Endothelial cell (in vitro differentiated cells): ENCODE results near the gene CRIP3. TPM values are rescaled to one million over a fixed set of nuclear protein-coding genes. Genes with fewer than 3 reads are reported as not detected.
A peak's percentile ranks its signal among the peaks of the same experiment; 100 is the strongest.

Experiments used
- DNase-seq: peaks from one replicate; pipeline ENCODE4 v3.0.0; 2021; ENCODE audit warnings: low spot score
- H3K27ac Mint-ChIP-seq: one replicate; pipeline ENCODE4 v1.8.0; 2021; ENCODE audit warnings: mixed read lengths, inconsistent platforms; ENCODE audit not compliant: unreplicated experiment
- H3K27me3 Mint-ChIP-seq: one replicate; pipeline ENCODE4 v1.8.0; 2021; ENCODE audit warnings: mild to moderate bottlenecking, moderate library complexity, mixed read lengths, inconsistent platforms; ENCODE audit not compliant: unreplicated experiment
- H3K36me3 Mint-ChIP-seq: one replicate; pipeline ENCODE4 v1.8.0; 2021; ENCODE audit warnings: mild to moderate bottlenecking, low read depth, mixed read lengths, inconsistent platforms; ENCODE audit not compliant: unreplicated experiment
- H3K4me1 Mint-ChIP-seq: one replicate; pipeline ENCODE4 v1.8.0; 2021; ENCODE audit warnings: mild to moderate bottlenecking, mixed read lengths, inconsistent platforms; ENCODE audit not compliant: unreplicated experiment
- H3K4me3 Mint-ChIP-seq: one replicate; pipeline ENCODE4 v1.8.0; 2021; ENCODE audit warnings: mild to moderate bottlenecking, mixed read lengths, inconsistent platforms; ENCODE audit not compliant: unreplicated experiment
- H3K9me3 Mint-ChIP-seq: one replicate; pipeline ENCODE4 v1.8.0; 2021; ENCODE audit warnings: mixed read lengths, inconsistent platforms; ENCODE audit not compliant: unreplicated experiment
- CTCF ChIP-seq: fragments of 200-600 bp; sonication (generic); IDR thresholded peaks from one replicate; pipeline ENCODE4 v1.5.0; 2021; ENCODE audit warnings: antibody characterized with exemption; ENCODE audit not compliant: unreplicated experiment
- total RNA-seq: library from RNA; stranded (reverse); fragmentation: NEBNext Ultra II Directional; extraction: Animal tissue kit (Norgen Biotek cat#: 25700); gene quantifications from one replicate; pipeline ENCODE4 v1.2.1, GENCODE V29; 2021; ENCODE audit not compliant: unreplicated experiment

CRIP3 gene
- total RNA-seq, 1 donor from 2014 or later = 1.1 TPM

- no peaks in the 10 kb centered on the region for H3K9me3 Mint-ChIP-seq
- TF ChIP-seq CTCF = no peak
- H3K27ac Mint-ChIP-seq = no peak overlapping the region
- H3K36me3 Mint-ChIP-seq = no peaks in the 10 kb centered on the region
- no peak for DNase-seq
- H3K27me3 Mint-ChIP-seq = peaks cover 11% of the 10 kb centered on the region
- peaks cover 8% of the 10 kb centered on the region for H3K4me1 Mint-ChIP-seq
- no peak overlapping the region for H3K4me3 Mint-ChIP-seq
Measured at GRCh38 chr6:43258807-43259686, 49.6 kb downstream of the CRIP3 start.

- Mint-ChIP-seq H3K36me3 (no peaks in the 10 kb centered on the region), H3K27ac (peak overlapping the region; percentile 61), H3K4me1 (peaks cover 8% of the 10 kb centered on the region), H3K9me3 (no peaks in the 10 kb centered on the region), H3K27me3 (peaks cover 7% of the 10 kb centered on the region), H3K4me3 (no peak overlapping the region)
- no peak for DNase-seq
- TF ChIP-seq CTCF = no peak
Measured at GRCh38 chr6:43258180-43258579, 50.4 kb downstream of the CRIP3 start.

GRCh38 chr6:43257367-43258145, 51.1 kb downstream of the CRIP3 start:
- H3K27ac Mint-ChIP-seq = peak overlapping the region; percentile 61
- H3K4me1 Mint-ChIP-seq = peaks cover 8% of the 10 kb centered on the region
- peaks cover 9% of the 10 kb centered on the region for H3K27me3 Mint-ChIP-seq
- H3K36me3 Mint-ChIP-seq = no peaks in the 10 kb centered on the region
- H3K9me3 Mint-ChIP-seq = no peaks in the 10 kb centered on the region
- TF ChIP-seq CTCF = no peak
- no peak for DNase-seq
- H3K4me3 Mint-ChIP-seq = no peak overlapping the region

- H3K4me3 Mint-ChIP-seq = no peak overlapping the region
- peaks cover 9% of the 10 kb centered on the region for H3K27me3 Mint-ChIP-seq
- H3K4me1 Mint-ChIP-seq = peaks cover 3% of the 10 kb centered on the region
- no peak overlapping the region for H3K27ac Mint-ChIP-seq
- H3K9me3 Mint-ChIP-seq = no peaks in the 10 kb centered on the region
- DNase-seq = no peak
- TF ChIP-seq CTCF = no peak
- H3K36me3 Mint-ChIP-seq = no peaks in the 10 kb centered on the region
Measured at GRCh38 chr6:43256670-43257366, 51.8 kb downstream of the CRIP3 start.

Other genes starting within 250 kb of the CRIP3 start
- 39.7 TPM for gene MRPL2, start 249.4 kb downstream of the CRIP3 start, total RNA-seq
- 41.4 TPM for gene KLC4, start 249.2 kb downstream of the CRIP3 start, total RNA-seq
- 208 TPM for gene PTK7, start 232.5 kb downstream of the CRIP3 start, total RNA-seq
- gene SRF, start 137.6 kb downstream of the CRIP3 start, total RNA-seq = 31.3 TPM
- 55.4 TPM for gene CUL9, start 126.6 kb downstream of the CRIP3 start, total RNA-seq
- gene DNPH1, start 79.3 kb downstream of the CRIP3 start, total RNA-seq = 4.5 TPM
- gene TTBK1, start 65.3 kb downstream of the CRIP3 start, total RNA-seq = 1.0 TPM
- gene SLC22A7, start 10.6 kb downstream of the CRIP3 start, total RNA-seq = not detected
- 26.7 TPM for gene ZNF318, start 60.8 kb upstream of the CRIP3 start, total RNA-seq
- 45.6 TPM for gene ABCC10, start 118.7 kb upstream of the CRIP3 start, total RNA-seq
- 0.18 TPM for gene DLK2, start 146.7 kb upstream of the CRIP3 start, total RNA-seq
- gene TJAP1, start 168.7 kb upstream of the CRIP3 start, total RNA-seq = 41.8 TPM
- gene LRRC73, start 201.5 kb upstream of the CRIP3 start, total RNA-seq = 0.28 TPM
- 138 TPM for gene YIPF3, start 208.1 kb upstream of the CRIP3 start, total RNA-seq
- 30.7 TPM for gene POLR1C, start 208.3 kb upstream of the CRIP3 start, total RNA-seq